Measurements from ENCODE around the gene SPON1. TPM values are rescaled to one million over a fixed set of nuclear protein-coding genes. Genes with fewer than 3 reads are reported as not detected.
"Not testable (repeated sequence)": the region's sequence is repeated elsewhere in the genome, so short reads cannot be mapped to it uniquely, and the experiment has no call there.

SPON1 gene
- total and polyA plus RNA-seq, 8 donors: 0.83 to 17.5 (median 1.7) TPM

GRCh38 chr11:13927481-13927880 is 35.0 kb upstream of the SPON1 start:
- ATAC-seq (no peak), FAIRE-seq (no peak), DNase-seq (no peak)
- no peaks in the 10 kb centered on the region for H3K9me3 ChIP-seq
- WGBS, 2 donors: 98 to 100% methylated on average over 1 of the region's 1 CpG
- H3K36me3 ChIP-seq: no peaks in the 10 kb centered on the region
- H3K4me3 ChIP-seq: no peak overlapping the region
- intact Hi-C loops (cut with DNase I): no loop called here
- no peaks in the 10 kb centered on the region for H3K27me3 ChIP-seq
- TF ChIP-seq CTCF (IDR thresholded peaks at IDR 0.05): no peak
- H3K4me1 ChIP-seq: peaks cover 0 to 10% (median 0%) of the 10 kb centered on the region in 3 donors
- H3K27ac ChIP-seq: no peak overlapping the region

GRCh38 chr11:13928566-13929251 is 33.8 kb upstream of the SPON1 start:
- no peak for FAIRE-seq
- H3K27ac ChIP-seq: no peak overlapping the region
- H3K9me3 ChIP-seq: no peaks in the 10 kb centered on the region
- intact Hi-C loops (cut with DNase I): no loop called here
- DNase-seq: peak in 2 of 6 donors; percentile 4 to 11
- TF ChIP-seq CTCF (IDR thresholded peaks at IDR 0.05): no peak
- WGBS, 2 donors: 25% methylated on average over 4 of the region's 4 CpGs
- no peaks in the 10 kb centered on the region for H3K36me3 ChIP-seq
- H3K27me3 ChIP-seq: no peaks in the 10 kb centered on the region
- H3K4me1 ChIP-seq: peaks cover 0 to 10% (median 0%) of the 10 kb centered on the region in 3 donors
- no peak overlapping the region for H3K4me3 ChIP-seq
- peak; percentile 61 to 85 (median 70) for ATAC-seq

- no peak for ATAC-seq
- WGBS, 2 donors: 57 to 61% methylated on average over 3 of the region's 3 CpGs
- intact Hi-C loops (cut with DNase I): no loop called here
- no peak for DNase-seq
- H3K27me3 ChIP-seq: no peaks in the 10 kb centered on the region
- TF ChIP-seq CTCF (IDR thresholded peaks at IDR 0.05): no peak
- FAIRE-seq: no peak
- H3K27ac ChIP-seq: no peak overlapping the region
- peaks cover 0 to 10% (median 0%) of the 10 kb centered on the region in 3 donors for H3K4me1 ChIP-seq
- H3K9me3 ChIP-seq: no peaks in the 10 kb centered on the region
- H3K36me3 ChIP-seq: no peaks in the 10 kb centered on the region
- H3K4me3 ChIP-seq: no peak overlapping the region
These were observed 33.1 kb upstream of the SPON1 start for GRCh38 chr11:13929395-13929891.

GRCh38 chr11:13931356-13931755 is 31.2 kb upstream of the SPON1 start:
- H3K9me3 ChIP-seq: no peaks in the 10 kb centered on the region
- H3K27ac ChIP-seq: no peak overlapping the region
- no peaks in the 10 kb centered on the region for H3K27me3 ChIP-seq
- ATAC-seq (no peak), DNase-seq (no peak), FAIRE-seq (no peak)
- no peak for TF ChIP-seq CTCF (IDR thresholded peaks at IDR 0.05)
- 81 to 86% methylated on average over 4 of the region's 4 CpGs for WGBS, 2 donors
- peaks cover 0 to 10% (median 0%) of the 10 kb centered on the region in 3 donors for H3K4me1 ChIP-seq
- H3K36me3 ChIP-seq: no peaks in the 10 kb centered on the region
- intact Hi-C loops (cut with DNase I): no loop called here
- H3K4me3 ChIP-seq: no peak overlapping the region

GRCh38 chr11:13937154-13937553 is 25.4 kb upstream of the SPON1 start:
- DNase-seq; FAIRE-seq; H3K9me3 ChIP-seq; ATAC-seq; H3K4me1 ChIP-seq; H3K27me3 ChIP-seq; H3K36me3 ChIP-seq; intact Hi-C loops (cut with DNase I); H3K4me3 ChIP-seq; H3K27ac ChIP-seq: not testable (repeated sequence)
- 82% methylated on average over 4 of the region's 4 CpGs for WGBS, 2 donors

- 68 to 71% methylated on average over 9 to 10 of the region's 10 CpGs for WGBS, 2 donors
- H3K4me3 ChIP-seq; H3K9me3 ChIP-seq; H3K36me3 ChIP-seq; ATAC-seq; H3K27me3 ChIP-seq; intact Hi-C loops (cut with DNase I); FAIRE-seq; H3K4me1 ChIP-seq; DNase-seq; H3K27ac ChIP-seq: not testable (repeated sequence)
These were observed 23.7 kb upstream of the SPON1 start for GRCh38 chr11:13938829-13939228.

Measured in pancreas (tissue), 10 donors.